ENCODE results near the gene BCAR1. TPM values are rescaled to one million over a fixed set of nuclear protein-coding genes. Genes with fewer than 3 reads are reported as not detected.

The BCAR1 gene
- total RNA-seq, 2 donors from 2014 or later, result 110 to 130 TPM

DNA sequence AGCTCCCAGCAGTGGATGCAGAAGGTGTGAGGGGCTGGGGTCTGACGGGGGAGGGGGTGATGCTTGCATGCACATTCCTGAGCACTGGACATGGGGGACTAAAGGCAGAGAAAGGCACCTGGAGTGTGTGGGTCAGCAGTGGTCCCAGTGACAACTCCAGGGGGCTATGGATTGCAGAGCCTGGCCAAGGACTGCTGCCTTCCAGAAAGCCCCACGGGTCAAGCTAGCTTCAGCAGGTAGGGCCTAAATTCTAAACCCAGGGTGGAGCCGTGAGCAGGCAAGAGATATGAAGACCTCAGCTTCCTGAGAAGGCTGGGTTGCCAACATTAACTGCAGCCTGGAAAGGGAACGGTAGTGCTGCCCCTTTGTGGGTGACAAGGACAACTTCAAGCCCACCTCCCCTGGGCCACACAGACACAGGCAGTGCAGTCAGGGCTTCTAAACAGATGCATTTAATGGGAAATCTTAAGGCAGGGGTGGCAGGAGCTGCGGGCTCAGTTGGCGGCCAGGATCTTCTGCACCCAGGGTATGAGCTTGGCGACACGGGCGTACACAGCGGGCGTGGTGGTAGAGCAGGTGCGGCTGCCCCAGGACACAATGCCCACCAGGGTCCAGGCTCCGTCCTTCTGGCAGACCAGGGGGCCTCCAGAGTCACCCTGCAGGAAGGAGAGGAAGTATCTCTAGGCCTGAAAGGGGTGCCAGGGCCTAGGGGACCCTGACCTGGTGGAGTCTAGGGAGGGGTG lies 47.6 kb downstream of the BCAR1 start:
- TF ChIP-seq, protein P1, sequence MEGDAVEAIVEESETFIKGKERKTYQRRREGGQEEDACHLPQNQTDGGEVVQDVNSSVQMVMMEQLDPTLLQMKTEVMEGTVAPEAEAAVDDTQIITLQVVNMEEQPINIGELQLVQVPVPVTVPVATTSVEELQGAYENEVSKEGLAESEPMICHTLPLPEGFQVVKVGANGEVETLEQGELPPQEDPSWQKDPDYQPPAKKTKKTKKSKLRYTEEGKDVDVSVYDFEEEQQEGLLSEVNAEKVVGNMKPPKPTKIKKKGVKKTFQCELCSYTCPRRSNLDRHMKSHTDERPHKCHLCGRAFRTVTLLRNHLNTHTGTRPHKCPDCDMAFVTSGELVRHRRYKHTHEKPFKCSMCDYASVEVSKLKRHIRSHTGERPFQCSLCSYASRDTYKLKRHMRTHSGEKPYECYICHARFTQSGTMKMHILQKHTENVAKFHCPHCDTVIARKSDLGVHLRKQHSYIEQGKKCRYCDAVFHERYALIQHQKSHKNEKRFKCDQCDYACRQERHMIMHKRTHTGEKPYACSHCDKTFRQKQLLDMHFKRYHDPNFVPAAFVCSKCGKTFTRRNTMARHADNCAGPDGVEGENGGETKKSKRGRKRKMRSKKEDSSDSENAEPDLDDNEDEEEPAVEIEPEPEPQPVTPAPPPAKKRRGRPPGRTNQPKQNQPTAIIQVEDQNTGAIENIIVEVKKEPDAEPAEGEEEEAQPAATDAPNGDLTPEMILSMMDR (IDR thresholded peaks at IDR 0.05), result no peak
- H3K9ac ChIP-seq (ENCODE audit: low read depth in 2 of 2, low read length in 2 of 2), result no peak overlapping the region
- no peaks in the 10 kb centered on the region for H3K27me3 ChIP-seq
- H3K36me3 ChIP-seq, result no peaks in the 10 kb centered on the region
- H3K4me1 ChIP-seq, result no peaks in the 10 kb centered on the region
- H3K27ac ChIP-seq, result no peak overlapping the region
- no peak for DNase-seq
- intact Hi-C loops (cut with DNase I), result no loop called here
- H3K9me3 ChIP-seq, result no peaks in the 10 kb centered on the region
- no peak overlapping the region for H3K4me3 ChIP-seq

DNA sequence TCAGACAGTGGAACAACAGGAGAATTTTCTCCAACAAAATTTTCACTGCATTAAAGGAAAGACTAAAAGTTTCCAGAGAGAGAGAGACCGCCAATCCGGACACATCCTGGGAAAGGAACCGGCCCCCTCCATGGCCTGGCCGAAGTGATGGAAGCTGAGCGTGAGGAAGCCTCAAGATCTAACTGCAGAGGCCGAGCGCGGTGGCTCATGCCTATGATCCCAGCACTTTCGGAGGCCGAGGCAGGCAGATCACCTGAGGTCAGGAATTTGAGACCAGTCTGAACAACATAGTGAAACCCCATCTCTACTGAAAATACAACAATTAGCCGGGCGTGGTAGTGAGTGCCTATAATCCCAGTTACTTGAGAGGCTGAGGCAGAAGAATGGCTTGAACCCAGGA lies 48.3 kb downstream of the BCAR1 start:
- DNase-seq, result no peak
- H3K4me1 ChIP-seq, result no peaks in the 10 kb centered on the region
- H3K9ac ChIP-seq (ENCODE audit: low read depth in 2 of 2, low read length in 2 of 2), result no peak overlapping the region
- TF ChIP-seq, protein P1 (IDR thresholded peaks at IDR 0.05), result no peak
- H3K27me3 ChIP-seq, result no peaks in the 10 kb centered on the region
- no peak overlapping the region for H3K4me3 ChIP-seq
- H3K36me3 ChIP-seq, result no peaks in the 10 kb centered on the region
- intact Hi-C loops (cut with DNase I), result no loop called here
- H3K27ac ChIP-seq, result no peak overlapping the region
- no peaks in the 10 kb centered on the region for H3K9me3 ChIP-seq

DNA sequence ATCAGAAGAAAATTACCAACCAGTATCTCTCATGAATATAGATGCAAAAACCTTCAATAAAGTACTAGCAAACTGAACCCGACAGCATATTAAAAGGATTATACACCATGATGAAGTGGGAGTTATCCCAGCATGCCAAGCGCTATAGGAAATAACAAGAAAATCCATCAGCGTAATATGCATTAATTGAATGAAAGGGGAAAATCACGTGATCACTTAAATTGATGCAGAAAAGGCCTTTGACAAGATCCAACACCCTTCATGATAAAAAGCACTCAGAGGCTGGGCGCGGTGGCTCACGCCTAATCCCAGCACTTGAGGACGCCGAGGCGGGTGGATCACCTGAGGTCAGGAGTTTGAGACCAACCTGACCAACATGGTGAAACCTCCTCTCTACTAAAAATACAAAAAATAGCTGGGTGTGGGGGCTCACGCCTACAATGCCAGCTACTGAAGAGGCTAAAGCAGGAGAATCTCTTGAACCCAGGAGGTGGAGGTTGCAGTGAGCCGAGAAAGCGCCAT lies 49.3 kb downstream of the BCAR1 start:
- Histone ChIP-seq H3K27ac (no peak overlapping the region), H3K9ac (ENCODE audit: low read depth in 2 of 2, low read length in 2 of 2) (no peak overlapping the region), H3K4me3 (no peak overlapping the region), H3K4me1 (no peaks in the 10 kb centered on the region), H3K36me3 (no peaks in the 10 kb centered on the region), H3K9me3 (no peaks in the 10 kb centered on the region), H3K27me3 (no peaks in the 10 kb centered on the region)
- DNase-seq, result no peak
- TF ChIP-seq, protein P1 (IDR thresholded peaks at IDR 0.05), result no peak
- intact Hi-C loops (cut with DNase I), result no loop called here

DNA sequence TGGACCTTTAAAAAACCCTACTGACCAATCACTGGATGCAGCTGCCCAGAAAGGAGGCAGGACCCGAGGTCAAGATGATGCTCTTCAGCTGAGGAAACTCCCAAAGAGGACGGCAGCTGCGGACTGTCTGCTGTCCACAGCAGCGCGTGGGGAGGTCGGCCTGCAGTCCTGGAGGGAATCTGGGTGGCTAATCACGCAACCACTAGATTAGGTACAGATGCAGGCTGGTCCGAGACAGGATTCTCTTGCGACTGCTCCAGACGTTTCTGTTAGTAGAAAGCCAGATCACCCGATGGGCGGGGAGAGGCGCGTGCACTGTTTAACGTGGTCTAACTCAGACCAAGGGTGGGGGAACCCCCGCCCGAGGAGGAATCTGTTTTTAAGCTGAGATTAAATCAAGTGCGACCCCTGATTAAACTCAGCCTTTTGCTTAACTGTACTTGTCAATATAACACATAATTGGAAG lies 53.3 kb downstream of the BCAR1 start:
- Histone ChIP-seq H3K27ac (no peak overlapping the region), H3K27me3 (no peaks in the 10 kb centered on the region), H3K4me1 (no peaks in the 10 kb centered on the region), H3K36me3 (no peaks in the 10 kb centered on the region), H3K9ac (ENCODE audit: low read depth in 2 of 2, low read length in 2 of 2) (no peak overlapping the region), H3K9me3 (no peaks in the 10 kb centered on the region), H3K4me3 (no peak overlapping the region)
- TF ChIP-seq, protein P1 (IDR thresholded peaks at IDR 0.05), result no peak
- intact Hi-C loops (cut with DNase I), result loop anchor here (10.0 kb wide), 1 partner anchor 187 kb away; no protein-coding TSS in a partner anchor
- DNase-seq, result no peak

DNA sequence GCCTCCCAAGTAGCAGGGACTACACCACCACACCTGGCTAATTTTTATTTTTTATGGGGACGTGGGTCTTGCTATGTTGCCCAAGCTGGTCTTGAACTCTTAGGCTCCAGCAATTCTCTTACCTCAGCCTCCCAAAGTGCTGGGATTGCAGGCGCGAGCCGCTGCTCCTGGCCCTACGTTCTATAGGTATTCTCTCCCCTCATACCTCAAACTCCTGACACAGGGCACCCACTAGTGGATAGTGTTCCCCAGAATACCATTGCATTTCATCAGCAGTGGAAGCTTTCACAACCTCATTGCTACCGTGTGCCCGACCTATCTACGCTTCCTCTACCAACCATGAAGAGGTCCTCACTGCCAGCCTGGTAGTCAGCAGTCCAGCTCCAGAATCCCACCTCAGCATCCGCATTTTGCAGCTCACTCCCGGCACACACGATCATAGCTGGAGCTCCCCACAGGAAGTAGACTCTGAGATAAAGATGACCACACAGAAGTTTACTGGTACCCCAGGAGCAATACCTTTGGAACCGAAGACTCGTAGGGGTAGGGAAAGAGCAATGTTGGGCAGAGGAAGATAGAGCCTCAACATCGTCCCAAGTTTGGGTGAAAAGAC lies 53.8 kb downstream of the BCAR1 start:
- Histone ChIP-seq H3K9ac (ENCODE audit: low read depth in 2 of 2, low read length in 2 of 2) (no peak overlapping the region), H3K4me3 (no peak overlapping the region), H3K36me3 (no peaks in the 10 kb centered on the region), H3K27me3 (no peaks in the 10 kb centered on the region), H3K27ac (no peak overlapping the region), H3K9me3 (no peaks in the 10 kb centered on the region), H3K4me1 (no peaks in the 10 kb centered on the region)
- TF ChIP-seq, protein P1 (IDR thresholded peaks at IDR 0.05), result no peak
- intact Hi-C loops (cut with DNase I), result loop anchor here (10.0 kb wide), 1 partner anchor 187 kb away; no protein-coding TSS in a partner anchor
- DNase-seq, result no peak

Measured in colonic mucosa (tissue), 4 donors.